ENCODE measurements around the gene HPSE2. TPM values are rescaled to one million over a fixed set of nuclear protein-coding genes. Genes with fewer than 3 reads are reported as not detected.

Gene HPSE2
- total RNA-seq, 1 donor from 2014 or later: 0.16 TPM

DNA sequence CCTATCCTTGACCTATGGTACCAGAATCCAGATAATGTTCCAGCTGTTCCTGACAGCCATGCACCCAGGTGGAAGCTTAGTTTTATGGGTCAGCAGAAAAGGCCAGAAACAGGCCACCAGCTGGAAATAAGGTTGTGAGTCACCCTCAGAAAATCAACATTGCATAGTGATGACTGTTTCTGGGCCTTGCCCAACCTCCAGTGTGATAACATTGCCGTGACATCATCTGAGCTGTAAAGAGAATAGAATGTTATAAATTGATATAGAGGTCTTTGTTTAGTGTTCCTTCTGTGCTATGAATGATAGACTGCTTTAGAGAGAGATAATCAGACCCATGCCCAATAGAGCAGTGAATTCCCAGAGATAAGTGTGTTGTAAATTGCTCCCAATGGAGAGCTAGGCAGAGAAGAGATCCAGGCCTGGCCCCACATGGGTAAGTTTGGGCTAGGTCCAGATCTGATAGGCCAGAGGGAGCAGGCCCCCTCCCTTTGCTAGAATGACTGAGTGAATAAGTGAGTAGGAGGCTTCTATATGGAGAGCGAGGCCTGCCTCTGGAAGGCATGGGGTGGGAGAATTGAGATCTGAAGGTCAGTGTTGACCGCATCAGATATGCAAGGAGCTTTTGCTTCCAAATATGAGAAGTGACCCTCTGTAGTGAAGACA, 774.7 kb downstream of the HPSE2 start:
- DNase-seq (ENCODE audit: low spot score): no peak
- intact Hi-C loops (cut with DNase I): loop anchor here (5.0 to 10.0 kb wide), 2 partner anchors 136 to 194 kb away; partner anchors contain the start of gene LOXL4

DNA sequence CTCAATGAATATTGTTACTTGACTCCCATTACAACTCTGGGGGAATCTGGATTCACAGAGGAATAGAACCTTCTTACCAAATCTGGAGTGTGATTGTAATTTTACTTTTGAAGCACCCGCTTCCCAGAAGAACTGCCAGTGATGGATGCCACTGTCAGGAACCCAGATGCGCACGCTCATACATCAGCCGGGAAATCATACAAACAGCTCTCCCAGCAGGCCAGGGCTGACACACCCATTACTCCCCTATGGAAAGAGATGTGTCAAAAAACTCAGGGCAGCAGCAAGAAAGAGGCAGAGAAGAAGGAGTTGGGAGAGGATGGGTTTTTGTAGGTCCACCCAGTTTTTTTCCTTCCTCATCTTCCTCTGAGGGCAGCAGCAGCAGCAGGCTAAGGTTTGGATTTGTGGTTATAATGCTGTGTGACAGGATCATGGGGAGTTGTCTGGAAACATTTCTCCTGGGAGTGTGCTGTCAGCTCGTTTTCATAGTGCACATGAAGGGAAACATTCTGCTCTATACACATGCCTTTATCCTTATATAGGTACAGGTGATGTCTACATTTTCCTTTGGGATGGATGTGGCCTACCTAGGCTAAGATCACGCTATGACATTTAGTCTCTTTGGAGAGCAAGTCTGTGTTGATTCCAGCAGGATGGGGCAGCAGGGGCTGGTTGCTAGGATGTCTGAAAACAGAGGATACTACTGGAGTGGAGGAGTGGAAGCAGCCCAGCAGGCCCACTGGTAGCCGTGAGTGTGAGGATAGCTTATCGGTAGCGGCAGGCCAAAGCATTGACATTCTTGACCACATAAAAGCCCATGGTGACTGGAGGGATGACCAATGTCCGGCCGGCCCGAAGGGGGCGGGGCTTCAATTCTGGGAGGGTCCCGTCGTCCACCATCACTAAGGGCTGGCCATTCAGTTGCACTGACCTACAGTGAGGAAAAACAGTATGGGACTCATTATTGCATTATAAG, 776.6 kb downstream of the HPSE2 start:
- intact Hi-C loops (cut with DNase I): no loop called here
- DNase-seq (ENCODE audit: low spot score): no peak

DNA sequence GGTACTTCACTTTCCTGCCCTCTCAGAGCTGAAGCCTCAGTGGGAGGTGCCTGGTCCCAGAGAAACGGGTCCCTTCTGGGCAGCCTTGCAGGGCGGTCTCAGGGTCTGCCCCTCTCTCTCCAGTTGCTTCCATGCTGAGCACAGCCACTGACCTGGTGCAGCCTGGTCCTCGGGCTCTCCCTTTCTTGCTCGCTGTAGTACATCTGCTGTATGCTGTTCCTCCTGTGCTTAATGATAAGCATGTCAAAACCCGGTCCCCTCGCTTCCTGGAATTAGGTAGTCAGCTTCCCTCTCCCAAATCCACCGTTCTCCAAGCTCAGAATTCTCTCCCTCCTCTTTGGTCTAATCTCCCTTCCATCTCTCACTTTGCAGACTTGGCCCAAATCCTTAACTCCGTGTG, 777.9 kb downstream of the HPSE2 start:
- no peak for DNase-seq (ENCODE audit: low spot score)
- intact Hi-C loops (cut with DNase I): no loop called here

DNA sequence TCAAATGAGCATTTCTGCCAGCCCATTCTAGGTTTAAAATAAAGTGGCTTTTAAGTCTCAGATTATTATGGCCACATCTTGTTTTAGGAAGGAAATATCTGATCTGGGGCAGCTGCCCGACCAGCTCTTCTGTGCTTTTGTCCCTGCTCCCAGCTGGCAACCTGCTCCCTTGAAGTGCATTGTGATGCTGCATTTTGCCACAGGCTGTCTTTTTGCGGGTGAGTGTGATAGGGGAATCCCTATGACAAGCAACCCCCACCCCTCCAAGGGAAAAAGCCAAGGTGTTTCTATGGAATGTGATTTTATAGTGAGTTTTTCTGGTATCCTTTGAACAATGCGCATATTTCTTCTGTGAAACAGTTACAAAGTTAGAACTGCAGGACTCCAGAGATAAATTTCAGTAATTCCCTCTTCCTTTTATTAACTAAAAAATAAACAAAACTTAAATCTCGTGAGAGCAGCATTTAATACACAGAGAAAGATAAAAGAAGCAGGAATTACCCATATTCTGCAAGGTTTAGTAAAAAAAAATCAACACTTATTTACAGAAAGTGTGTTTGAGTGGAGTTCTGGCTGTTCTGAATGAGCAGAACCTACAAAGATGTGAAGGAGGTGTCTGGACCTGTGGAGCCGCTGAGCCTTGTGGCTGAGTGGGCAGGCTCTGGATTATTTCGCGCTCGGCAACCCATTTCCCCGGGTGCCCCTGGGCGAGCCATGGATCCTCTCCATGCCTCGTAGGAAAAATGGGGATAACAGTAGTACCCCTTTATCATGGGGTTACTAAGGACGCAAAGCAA, 778.8 kb downstream of the HPSE2 start:
- intact Hi-C loops (cut with DNase I): no loop called here
- no peak for DNase-seq (ENCODE audit: low spot score)

DNA sequence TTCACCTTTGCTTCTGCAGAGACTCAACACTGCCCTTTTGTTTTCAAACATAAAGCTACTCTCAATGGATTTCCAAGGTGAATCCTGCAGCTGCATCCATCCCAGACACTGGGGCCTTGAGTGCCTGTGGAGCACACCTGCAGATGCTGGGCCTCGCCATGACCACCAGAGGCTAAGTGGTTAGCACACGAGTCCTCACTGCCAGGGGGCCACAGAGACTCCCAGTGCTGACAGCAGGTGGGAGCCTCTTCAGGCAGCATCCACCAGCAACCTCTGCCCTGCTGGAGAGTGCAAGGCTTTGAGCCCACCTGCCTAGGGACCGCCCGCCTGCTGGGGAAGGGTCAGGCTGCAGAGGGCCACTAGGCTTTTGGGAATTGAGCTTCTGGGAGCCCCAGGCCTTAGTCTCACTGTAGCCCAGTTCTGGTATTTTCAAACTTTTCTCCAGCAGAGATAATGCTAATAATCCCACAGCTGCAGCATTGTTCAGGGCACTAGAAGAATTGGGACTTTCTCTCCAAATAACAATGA, 779.5 kb downstream of the HPSE2 start:
- intact Hi-C loops (cut with DNase I): no loop called here
- no peak for DNase-seq (ENCODE audit: low spot score)

DNA sequence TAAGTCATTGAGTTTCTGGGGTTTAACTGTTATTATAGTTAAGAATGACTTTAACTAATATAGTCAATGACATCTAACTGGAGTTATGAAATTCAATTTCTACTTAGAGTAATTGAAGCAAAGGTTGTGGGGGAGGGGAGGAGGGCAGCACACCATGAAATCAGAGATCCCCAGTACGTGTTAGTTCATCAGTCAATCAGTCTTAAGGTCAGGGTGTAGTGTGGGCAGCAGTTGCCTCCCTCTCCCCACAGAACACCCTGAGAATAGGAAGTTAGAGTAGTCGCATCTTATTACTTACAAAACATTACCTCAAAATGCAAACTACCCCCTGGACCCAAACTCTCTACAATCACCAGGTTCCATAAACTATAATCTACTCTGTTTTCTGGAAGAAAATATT, 781.9 kb downstream of the HPSE2 start:
- no peak for DNase-seq (ENCODE audit: low spot score)
- intact Hi-C loops (cut with DNase I): no loop called here

DNA sequence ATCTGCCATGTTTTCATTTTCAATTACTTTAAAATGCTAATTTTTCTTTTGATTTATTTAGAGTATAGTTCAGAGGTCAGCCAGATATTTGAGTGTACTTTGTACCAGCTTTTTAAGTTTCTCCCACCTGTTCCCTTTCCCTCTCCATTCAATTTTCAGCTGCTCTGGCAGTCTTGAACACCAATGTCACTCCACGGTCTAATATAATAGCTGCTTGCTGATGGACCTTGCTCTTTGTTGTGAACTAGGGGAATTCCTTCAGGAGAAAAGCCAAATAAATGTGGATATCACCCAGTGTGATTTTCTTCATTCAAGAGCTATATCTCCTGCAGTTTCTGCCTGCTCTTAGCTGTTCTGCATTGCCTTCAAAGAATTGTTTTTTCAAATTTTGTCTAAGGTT, 785.0 kb downstream of the HPSE2 start:
- intact Hi-C loops (cut with DNase I): no loop called here
- DNase-seq (ENCODE audit: low spot score): no peak

DNA sequence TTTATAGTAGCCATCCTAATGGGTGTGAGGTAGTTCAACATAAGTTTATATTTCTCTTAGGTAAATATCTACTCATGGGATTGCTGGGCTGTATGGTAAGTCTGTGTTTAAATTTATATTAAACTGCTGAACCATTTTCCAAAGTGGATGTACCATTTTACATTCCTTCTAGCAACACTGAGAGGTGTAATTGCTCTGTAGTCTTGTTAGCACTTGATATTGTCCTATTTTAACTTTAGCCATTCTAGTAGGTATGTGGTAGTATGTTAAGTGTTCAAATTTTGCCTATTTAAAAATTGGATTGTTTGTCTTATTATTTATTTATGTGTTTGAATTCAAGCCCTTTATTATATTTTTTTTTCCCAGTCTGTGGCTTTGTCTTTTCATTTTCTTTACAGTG, 786.4 kb downstream of the HPSE2 start:
- intact Hi-C loops (cut with DNase I): no loop called here
- DNase-seq (ENCODE audit: low spot score): no peak

DNA sequence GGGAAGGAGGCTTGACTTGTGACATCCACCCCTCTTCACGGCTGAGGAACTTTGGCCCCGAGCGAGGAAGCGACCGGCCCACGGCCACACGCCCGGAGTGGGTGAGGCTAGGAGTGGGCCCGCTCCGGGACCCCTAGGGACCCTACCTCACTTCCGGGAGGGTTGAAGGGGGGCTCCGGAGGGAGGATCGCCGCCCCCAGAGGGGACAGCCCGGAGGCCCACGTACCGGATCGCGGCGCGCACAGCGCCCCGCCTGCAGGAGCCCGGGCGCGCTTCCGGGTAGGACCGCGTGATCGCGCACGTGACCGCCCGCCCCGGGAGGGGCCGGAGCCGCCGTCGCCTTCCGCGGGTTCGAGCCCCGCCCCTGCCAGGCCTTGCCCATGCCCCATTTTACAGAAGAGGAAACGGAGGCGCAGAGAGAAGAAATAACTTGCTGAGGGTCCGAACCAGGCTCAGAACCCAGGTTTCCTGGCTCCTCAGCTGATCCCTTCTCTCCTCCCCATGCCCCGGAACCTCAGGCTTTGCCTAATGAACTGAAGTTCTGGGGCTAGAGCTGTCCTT, 788.9 kb downstream of the HPSE2 start, which contains the start of gene HPS1:
Gene HPS1, minus strand, starts transcription at position 275 of the 561 bp plus-strand sequence. CDS start 3,695 bp downstream, outside the sequence.
- DNase-seq (ENCODE audit: low spot score): peak; percentile 92
- intact Hi-C loops (cut with DNase I): no loop called here

DNA sequence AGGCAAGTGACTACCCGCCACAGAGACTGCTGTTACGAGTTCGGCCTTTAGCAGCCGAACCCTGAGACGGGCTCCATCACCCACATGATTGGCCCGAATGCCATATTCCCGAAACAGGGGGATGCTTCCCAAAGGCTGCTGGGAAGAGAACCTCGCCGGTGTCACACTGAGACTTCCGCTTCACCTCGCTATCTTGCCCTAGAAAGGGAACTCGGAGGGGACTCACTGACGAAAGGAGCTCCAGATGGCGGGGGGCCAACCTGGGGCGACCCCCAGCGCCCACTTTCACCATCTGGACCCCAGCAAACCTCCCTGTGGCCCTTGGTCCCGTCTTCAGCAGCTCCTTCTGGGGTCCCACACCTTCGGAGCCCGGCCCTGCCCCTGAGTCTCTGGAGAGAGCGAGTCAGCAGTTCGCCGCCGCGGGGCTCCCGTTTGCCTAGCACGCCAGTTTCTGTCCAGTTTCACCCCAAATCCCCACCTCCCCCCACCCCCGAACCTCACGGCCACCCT, 789.4 kb downstream of the HPSE2 start:
- no peak for DNase-seq (ENCODE audit: low spot score)
- intact Hi-C loops (cut with DNase I): no loop called here

DNA sequence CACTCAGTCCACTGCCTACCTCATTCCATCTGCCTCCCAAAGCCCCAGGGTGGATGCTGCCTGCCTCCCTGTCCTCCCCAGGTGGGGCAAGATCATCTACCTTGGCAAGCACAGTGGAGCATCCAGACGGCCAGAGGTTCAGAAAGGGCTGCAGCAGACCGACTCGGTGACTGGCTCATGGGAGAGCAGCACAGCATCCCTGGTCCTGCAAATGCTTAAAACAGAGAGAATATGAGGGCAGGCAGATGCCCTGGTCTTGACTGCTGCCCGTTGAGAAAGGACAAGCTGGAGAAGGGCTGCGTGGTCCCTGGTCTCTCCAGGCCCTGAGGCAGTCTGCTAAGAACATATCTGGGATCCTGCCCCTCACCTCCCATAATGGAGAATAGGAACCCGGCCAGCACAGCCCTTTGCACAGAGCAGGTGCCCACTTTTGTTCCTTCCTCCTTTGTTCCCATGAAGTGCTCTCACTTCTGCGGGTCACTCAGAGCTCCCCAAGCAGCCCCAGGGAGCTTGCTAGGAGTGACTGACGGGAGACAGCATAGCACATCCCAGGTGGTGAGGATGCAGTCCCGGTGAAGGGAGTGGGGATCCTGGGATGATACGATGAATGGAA, 790.3 kb downstream of the HPSE2 start:
- intact Hi-C loops (cut with DNase I): no loop called here
- DNase-seq (ENCODE audit: low spot score): no peak

DNA sequence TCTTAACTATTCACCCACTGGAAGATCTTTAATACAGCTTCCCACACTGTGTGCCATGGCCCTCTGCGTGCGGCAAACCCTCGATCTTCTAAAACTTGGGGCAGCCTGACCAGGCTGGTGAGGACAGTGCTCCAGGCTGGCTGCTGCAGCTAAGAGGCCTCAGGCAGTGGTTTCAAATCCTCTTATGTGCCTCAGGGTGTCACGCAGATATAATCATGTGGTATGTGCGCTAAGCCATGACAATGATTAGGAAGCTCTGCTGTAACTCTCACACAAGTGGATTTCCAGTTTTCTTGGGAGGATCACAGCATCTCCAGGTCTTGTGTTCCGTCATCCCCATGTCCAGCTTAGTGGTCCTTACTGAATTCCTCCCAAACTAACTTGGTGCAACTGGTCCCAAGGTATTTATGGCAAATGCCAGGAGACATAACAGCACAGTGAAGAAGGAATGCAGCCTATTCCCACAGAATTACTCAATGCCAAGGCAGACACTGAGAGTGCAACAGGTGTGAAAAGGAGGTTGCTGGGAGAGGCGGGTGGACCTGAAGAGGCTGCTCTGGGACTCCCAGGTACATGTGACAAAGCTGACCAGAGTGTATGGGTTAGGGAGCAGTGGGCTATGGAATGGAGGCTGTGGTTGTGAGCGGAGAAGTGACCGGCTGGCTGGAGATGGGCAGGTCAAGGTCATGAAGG, 791.2 kb downstream of the HPSE2 start:
- intact Hi-C loops (cut with DNase I): no loop called here
- no peak for DNase-seq (ENCODE audit: low spot score)

DNA sequence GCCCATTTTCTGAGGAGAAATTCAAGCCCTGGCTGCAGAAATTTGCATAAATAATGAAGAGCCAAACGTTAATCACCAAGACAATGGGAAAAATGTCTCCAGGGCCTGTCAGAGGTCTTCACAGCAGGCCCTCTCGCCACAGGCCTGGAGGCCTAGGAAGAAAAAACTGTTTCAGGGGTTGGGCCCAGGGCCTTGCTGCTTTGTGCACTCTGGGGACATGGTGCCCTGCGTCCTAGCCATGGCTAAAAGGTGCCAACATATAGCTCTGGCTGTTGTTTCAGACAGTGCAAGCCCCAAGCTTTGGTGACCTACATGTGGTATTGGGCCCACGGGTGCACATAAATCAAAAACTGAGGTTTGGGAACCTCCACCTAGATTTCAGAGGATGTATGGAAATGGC, 796.9 kb downstream of the HPSE2 start:
- DNase-seq (ENCODE audit: low spot score): no peak
- intact Hi-C loops (cut with DNase I): no loop called here

DNA sequence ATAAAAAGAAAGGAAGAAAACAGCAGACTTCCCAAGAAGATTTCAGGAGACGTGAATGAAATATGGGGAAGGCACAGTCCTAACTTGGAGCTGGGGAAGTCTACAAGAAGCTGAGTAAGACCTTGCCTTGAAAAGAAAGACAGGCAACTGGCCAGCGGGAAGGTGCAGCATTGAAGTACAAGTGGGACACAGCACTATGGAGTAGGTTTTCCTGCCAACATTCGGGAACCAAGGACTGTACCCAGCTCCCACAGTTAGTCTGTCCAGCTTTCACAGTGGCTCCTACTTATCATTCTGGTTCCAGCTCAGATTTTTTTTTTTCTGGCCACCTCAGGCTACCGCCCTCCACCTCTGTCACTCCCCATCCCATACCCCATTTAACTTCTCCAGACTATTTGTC, 798.9 kb downstream of the HPSE2 start:
- no peak for DNase-seq (ENCODE audit: low spot score)
- intact Hi-C loops (cut with DNase I): no loop called here

DNA sequence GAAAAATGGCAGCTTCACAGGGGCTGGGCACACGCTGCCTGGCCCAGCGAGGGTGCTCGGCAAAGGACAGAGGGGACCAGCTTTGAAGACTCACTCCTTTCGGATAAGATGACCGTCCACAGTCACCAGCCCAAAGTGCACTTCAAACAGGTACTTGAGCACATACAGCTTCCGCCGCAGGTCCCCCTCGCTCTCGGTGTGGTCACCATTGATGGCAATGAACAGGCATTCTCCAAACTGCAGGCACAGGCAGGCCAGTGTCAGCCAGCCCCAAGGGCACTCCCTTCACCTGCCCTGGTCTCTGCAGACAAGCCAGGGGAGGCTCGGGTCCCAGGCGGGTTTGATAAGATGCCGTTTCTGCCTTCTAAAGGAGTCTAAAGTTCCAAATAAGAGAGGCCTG, 800.5 kb downstream of the HPSE2 start:
- intact Hi-C loops (cut with DNase I): no loop called here
- no peak for DNase-seq (ENCODE audit: low spot score)

DNA sequence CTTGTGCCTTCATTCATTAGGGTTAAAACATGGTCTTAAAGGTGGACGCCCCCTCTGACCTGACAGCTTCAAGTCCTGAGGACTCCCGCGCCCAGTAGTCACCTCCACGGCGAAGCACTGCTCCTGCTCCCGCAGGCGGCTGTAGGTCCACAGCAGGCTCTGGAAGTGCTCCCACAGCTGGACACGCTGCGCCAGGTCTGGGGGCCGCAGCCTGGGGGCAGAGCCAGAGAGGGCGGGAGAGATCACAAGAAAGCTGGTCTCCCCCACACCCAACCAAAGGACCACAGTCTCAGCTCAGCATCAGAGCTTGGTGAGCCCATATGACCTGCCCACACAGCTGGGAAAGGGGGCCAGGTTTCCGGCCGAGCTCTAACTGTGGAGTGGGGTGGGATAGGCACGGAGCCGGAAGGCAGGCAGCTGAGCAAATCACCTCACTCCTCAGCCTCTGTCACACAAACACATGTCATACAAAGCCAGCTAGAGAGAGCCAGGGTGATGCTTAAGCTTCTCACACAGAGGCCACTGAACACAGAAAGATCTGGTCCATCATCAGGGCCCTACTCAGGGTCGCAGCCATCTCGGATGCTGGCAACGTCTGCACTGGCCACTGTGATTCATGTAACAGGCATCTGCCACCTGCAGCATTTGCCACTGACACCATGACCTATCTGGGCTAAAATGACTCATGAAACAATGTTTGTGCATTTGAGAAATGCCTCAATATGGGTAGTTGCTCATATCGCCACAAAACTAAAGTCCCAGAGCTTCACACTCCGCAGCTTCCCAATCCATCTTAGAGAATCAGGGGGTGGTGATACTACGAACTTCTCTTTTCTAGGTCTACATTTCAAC, 801.5 kb downstream of the HPSE2 start:
- intact Hi-C loops (cut with DNase I): no loop called here

DNA sequence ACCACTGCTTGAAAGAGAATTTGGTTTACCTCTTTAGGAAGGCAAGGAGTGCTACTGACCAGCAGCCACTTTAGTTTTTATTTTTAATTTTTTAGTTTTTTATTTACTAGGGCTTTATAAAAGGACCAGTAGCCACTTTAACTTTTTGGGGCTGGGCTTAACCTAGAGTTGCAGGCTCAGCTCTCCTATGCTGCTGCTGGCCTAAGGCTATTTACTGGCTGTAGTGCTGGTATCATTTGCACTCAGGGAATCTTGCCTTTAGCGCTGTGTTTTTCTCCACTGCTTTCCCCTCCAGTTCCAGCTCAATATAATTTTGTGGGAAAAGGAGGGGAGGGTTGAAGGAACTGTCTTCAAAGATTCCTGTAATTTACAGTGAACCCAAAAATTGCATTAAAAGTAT, 802.3 kb downstream of the HPSE2 start:
- intact Hi-C loops (cut with DNase I): no loop called here

More for the DNA sequence above, 801.5 kb downstream of the HPSE2 start:
- DNase-seq (ENCODE audit: low spot score): no peak

More for the DNA sequence above, 802.3 kb downstream of the HPSE2 start:
- DNase-seq (ENCODE audit: low spot score): no peak
